Measurements from ENCODE around the gene MED13L.
A peak's percentile ranks its signal among the peaks of the same experiment; 100 is the strongest.

The MED13L gene

GRCh38 chr12:116067892-116068291, 209.6 kb downstream of the MED13L start (continued):
- TF ChIP-seq CSRNP3 (CRISPR knock-in tag; IDR thresholded peaks at IDR 0.05) (no peak), ZFP3 (CRISPR knock-in tag; IDR thresholded peaks at IDR 0.05) (no peak), PPARA (CRISPR knock-in tag; IDR thresholded peaks at IDR 0.05; ENCODE audit: borderline replicate concordance) (no peak), ZC3H10 (CRISPR knock-in tag; IDR thresholded peaks at IDR 0.05) (no peak)

- ATAC-seq = peak; percentile 70
Measured at GRCh38 chr12:116066381-116067230, 210.9 kb downstream of the MED13L start.

More at GRCh38 chr12:116066381-116067230, 210.9 kb downstream of the MED13L start:
- TF ChIP-seq ARNTL (CRISPR knock-in tag; IDR thresholded peaks at IDR 0.05; ENCODE audit: borderline replicate concordance, low read depth) (no peak), ZFP30 (CRISPR knock-in tag; IDR thresholded peaks at IDR 0.05) (no peak), CREB5 (CRISPR knock-in tag; IDR thresholded peaks at IDR 0.05; ENCODE audit: low read depth) (no peak), ESRRG (CRISPR knock-in tag; IDR thresholded peaks at IDR 0.05) (no peak), ZNF70 (CRISPR knock-in tag; IDR thresholded peaks at IDR 0.05) (no peak), ISL1 (CRISPR knock-in tag; IDR thresholded peaks at IDR 0.05) (no peak), PPARA (CRISPR knock-in tag; IDR thresholded peaks at IDR 0.05; ENCODE audit: borderline replicate concordance) (no peak), PATZ1 (CRISPR knock-in tag; IDR thresholded peaks at IDR 0.05; ENCODE audit: borderline replicate concordance) (no peak), SNAI2 (CRISPR knock-in tag; IDR thresholded peaks at IDR 0.05) (no peak), TSHZ2 (CRISPR knock-in tag; IDR thresholded peaks at IDR 0.05) (no peak), ZC3H10 (CRISPR knock-in tag; IDR thresholded peaks at IDR 0.05) (no peak), POU6F1 (CRISPR knock-in tag; IDR thresholded peaks at IDR 0.05; ENCODE audit: borderline replicate concordance, low read depth) (no peak), RARB (CRISPR knock-in tag; IDR thresholded peaks at IDR 0.05) (no peak), CSDC2 (CRISPR knock-in tag; IDR thresholded peaks at IDR 0.05) (no peak), ZNF565 (CRISPR knock-in tag; conservative IDR thresholded peaks at IDR 0.05; ENCODE audit: low read depth) (no peak), GLIS3 (CRISPR knock-in tag; IDR thresholded peaks at IDR 0.05) (no peak), BACH2 (CRISPR knock-in tag; IDR thresholded peaks at IDR 0.05; ENCODE audit: borderline replicate concordance) (no peak), ZNF8 (CRISPR knock-in tag; IDR thresholded peaks at IDR 0.05) (no peak), TOX (CRISPR knock-in tag; IDR thresholded peaks at IDR 0.05; ENCODE audit: borderline replicate concordance) (no peak)
